Aortic smooth muscle cell (primary cell): ENCODE data around the gene EEF1A1. TPM values are rescaled to one million over a fixed set of nuclear protein-coding genes. Genes with fewer than 3 reads are reported as not detected.

Experiments used
- total RNA-seq: library from RNA; depleted of rRNA; stranded (reverse); fragments of >200 nt; gene quantifications from 2 replicates; pipeline ENCODE4 v1.2.3, GENCODE V29; 2014

EEF1A1 gene
- total RNA-seq = 23,375 and 23,683 TPM in 2 replicates

DNA sequence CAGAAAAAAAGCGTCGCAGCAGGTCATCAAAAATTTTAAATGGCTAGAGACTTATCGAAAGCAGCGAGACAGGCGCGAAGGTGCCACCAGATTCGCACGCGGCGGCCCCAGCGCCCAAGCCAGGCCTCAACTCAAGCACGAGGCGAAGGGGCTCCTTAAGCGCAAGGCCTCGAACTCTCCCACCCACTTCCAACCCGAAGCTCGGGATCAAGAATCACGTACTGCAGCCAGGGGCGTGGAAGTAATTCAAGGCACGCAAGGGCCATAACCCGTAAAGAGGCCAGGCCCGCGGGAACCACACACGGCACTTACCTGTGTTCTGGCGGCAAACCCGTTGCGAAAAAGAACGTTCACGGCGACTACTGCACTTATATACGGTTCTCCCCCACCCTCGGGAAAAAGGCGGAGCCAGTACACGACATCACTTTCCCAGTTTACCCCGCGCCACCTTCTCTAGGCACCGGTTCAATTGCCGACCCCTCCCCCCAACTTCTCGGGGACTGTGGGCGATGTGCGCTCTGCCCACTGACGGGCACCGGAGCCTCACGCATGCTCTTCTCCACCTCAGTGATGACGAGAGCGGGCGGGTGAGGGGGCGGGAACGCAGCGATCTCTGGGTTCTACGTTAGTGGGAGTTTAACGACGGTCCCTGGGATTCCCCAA, at the start of gene EEF1A1:
Gene EEF1A1 (minus strand): TSS at position 345 of the 663 bp plus-strand sequence. CDS start 1,006 bp downstream, outside the sequence.

Other genes starting within 250 kb of the EEF1A1 start
- gene DPPA5, start 166.8 kb downstream of the EEF1A1 start, total RNA-seq = not detected in 2 replicates
- gene KHDC3L, start 158.4 kb downstream of the EEF1A1 start, total RNA-seq = not detected in 2 replicates
- not detected in 2 replicates for gene OOEP, start 151.1 kb downstream of the EEF1A1 start, total RNA-seq
- 0.68 and 0.92 TPM in 2 replicates for gene DDX43, start 126.2 kb downstream of the EEF1A1 start, total RNA-seq
- 4.2 and 4.4 TPM in 2 replicates for gene CGAS, start 68.7 kb downstream of the EEF1A1 start, total RNA-seq
- gene MTO1, start 59.3 kb downstream of the EEF1A1 start, total RNA-seq = 23.8 and 31.6 TPM in 2 replicates
- gene SLC17A5, start 133.0 kb upstream of the EEF1A1 start, total RNA-seq = 37.9 and 46.6 TPM in 2 replicates
- gene CD109, start 175.2 kb upstream of the EEF1A1 start, total RNA-seq = 10.4 and 25.8 TPM in 2 replicates